HFF-Myc (cell line): Measurements from ENCODE around the gene NME4.
A peak's percentile ranks its signal among the peaks of the same experiment; 100 is the strongest.

Experiments
- DNase-seq: peaks from one replicate; pipeline ENCODE4 v3.0.0-alpha.2; 2011; ENCODE audit warnings: low read depth; ENCODE audit errors: extremely low read depth
- H3K4me3 ChIP-seq: replicated peaks from 2 replicates; pipeline ENCODE4 v1.5.1; 2011; ENCODE audit warnings: low read depth, mild to moderate bottlenecking, control low read depth, low read length
- TF ChIP-seq, protein P1 (sequence below): IDR thresholded peaks from 2 replicates; pipeline ENCODE4 v1.5.1; 2012; ENCODE audit warnings: mild to moderate bottlenecking, low read depth, low read length, control low read depth; ENCODE audit errors: missing control alignments

The NME4 gene

DNA sequence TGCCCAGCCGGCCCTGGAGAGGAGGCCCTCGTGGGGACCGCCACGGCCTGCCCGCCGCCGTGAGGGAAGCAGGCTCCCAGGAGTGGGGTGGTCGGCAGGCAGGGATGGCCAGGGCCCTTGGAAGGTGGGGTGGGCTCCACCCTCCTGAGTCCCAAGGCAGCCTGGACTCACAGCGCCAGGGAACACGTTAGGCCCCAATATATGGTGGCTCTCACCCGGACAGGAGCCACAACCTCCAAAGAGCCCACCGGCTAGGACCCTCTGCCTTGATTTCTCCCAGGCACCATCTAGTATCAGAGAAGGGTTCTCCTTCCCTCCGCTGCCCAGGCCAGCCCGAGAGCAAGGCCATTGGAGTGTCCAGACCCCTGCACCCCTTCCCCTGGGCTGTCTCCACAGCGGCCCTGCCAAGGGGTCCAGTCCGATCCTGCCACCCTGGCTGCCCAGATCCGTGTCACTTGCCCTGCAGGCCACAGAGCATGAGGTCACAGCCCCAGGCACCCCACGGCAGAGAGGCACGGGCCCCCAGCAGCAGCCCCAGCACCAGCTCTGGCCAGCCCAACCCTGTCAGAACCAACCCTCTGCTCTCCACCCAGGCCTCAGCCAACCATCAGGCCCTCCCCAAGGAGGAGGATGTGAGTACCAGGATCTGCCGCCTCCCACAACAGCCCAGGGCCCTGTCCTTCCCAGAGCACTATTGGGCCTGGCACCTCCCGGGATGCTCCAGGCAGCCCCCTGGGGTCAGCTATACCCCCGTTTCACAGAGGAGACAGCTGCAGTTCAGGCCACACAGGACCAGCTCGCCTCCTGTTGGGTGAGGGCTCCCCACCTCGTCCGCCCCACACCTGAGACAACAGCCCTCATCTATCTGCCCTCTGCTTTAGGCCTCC is 43.4 kb upstream of the NME4 start:
- TF ChIP-seq, protein P1, sequence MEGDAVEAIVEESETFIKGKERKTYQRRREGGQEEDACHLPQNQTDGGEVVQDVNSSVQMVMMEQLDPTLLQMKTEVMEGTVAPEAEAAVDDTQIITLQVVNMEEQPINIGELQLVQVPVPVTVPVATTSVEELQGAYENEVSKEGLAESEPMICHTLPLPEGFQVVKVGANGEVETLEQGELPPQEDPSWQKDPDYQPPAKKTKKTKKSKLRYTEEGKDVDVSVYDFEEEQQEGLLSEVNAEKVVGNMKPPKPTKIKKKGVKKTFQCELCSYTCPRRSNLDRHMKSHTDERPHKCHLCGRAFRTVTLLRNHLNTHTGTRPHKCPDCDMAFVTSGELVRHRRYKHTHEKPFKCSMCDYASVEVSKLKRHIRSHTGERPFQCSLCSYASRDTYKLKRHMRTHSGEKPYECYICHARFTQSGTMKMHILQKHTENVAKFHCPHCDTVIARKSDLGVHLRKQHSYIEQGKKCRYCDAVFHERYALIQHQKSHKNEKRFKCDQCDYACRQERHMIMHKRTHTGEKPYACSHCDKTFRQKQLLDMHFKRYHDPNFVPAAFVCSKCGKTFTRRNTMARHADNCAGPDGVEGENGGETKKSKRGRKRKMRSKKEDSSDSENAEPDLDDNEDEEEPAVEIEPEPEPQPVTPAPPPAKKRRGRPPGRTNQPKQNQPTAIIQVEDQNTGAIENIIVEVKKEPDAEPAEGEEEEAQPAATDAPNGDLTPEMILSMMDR = no peak
- no peak for DNase-seq
- peak overlapping the region; percentile 37 for H3K4me3 ChIP-seq

GRCh38 chr16:354291-354881 is 42.6 kb upstream of the NME4 start:
- H3K4me3 ChIP-seq = no peak overlapping the region
- no peak for DNase-seq
- TF ChIP-seq, protein P1 = no peak

GRCh38 chr16:354971-355461 is 42.0 kb upstream of the NME4 start:
- H3K4me3 ChIP-seq = no peak overlapping the region
- no peak for DNase-seq
- TF ChIP-seq, protein P1 = no peak

DNA sequence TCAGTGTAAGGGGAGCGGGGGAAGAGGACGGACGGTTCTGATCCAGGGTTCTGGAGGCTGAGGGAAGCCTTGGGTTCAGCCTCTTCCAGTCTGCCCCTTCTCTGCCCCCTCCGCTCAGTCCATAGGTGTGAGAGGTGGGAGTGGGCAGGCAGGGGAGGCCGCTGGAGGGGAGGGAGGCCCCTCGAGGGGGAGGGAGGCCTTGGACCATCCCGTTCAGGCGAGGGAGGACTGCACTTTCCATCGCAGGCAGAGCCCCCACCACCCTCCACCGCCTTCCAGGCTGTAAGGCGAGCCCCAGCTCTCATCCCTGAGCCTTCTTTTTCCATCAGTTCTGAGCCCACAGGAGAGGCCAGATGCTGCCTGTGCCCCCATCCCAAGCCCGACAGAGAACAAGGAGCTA is 40.3 kb upstream of the NME4 start:
- H3K4me3 ChIP-seq = no peak overlapping the region
- DNase-seq = no peak
- TF ChIP-seq, protein P1 = no peak

DNA sequence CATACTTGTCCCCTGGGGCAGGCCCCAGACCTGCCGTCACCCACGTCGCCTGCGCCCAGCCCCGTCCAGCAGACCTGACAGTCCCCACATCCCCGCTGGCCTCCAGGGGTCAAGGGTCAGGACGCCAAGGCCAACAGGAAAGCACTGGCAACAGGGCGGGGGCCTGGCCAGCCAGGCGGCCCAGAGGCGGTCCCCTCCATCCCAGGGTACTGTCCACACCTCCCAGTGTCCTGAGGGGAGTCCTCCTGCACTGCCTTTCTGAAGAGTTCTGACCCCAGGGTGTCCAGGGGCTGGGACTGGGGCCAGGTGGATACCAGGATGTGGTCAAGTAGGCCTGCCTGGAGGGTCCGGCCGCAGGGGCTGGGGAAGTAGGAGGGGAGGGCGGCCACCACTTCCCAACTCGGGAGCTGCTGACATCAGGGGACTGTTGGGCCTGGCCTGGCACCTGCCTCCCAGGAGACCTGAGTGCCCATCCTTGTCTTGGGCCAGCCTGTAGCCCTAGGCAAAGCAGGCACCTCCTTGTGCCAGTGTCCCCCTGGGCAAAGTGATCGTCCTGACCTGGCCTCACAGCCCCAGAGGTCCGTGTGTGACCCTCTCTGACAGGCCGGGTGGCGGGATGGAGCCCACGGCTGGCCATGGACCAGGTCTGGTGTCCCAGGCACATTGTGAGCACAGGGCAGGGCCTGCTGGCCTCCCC is 37.8 kb upstream of the NME4 start:
- TF ChIP-seq, protein P1 = no peak
- no peak for DNase-seq
- no peak overlapping the region for H3K4me3 ChIP-seq

- TF ChIP-seq, protein P1 = no peak
- no peak overlapping the region for H3K4me3 ChIP-seq
- DNase-seq = no peak
These were observed 36.9 kb upstream of the NME4 start for GRCh38 chr16:359871-360697.
